GM23248 (cell line): ENCODE measurements around the gene KCTD5.

Experiments
- EZH2 ChIP-seq: fragments of 200-600 bp; sonication (generic); IDR thresholded peaks from 2 replicates; pipeline ENCODE4 v1.6.1; 2018; ENCODE audit warnings: antibody characterized with exemption, mild to moderate bottlenecking; ENCODE audit not compliant: insufficient read depth, poor library complexity, severe bottlenecking
- EZH2phosphoT487 ChIP-seq: fragments of 200-600 bp; sonication (generic); IDR thresholded peaks from 2 replicates; pipeline ENCODE4 v1.6.1; 2018; ENCODE audit warnings: antibody characterized with exemption, moderate library complexity, mild to moderate bottlenecking, low read depth; ENCODE audit not compliant: insufficient read depth

DNA sequence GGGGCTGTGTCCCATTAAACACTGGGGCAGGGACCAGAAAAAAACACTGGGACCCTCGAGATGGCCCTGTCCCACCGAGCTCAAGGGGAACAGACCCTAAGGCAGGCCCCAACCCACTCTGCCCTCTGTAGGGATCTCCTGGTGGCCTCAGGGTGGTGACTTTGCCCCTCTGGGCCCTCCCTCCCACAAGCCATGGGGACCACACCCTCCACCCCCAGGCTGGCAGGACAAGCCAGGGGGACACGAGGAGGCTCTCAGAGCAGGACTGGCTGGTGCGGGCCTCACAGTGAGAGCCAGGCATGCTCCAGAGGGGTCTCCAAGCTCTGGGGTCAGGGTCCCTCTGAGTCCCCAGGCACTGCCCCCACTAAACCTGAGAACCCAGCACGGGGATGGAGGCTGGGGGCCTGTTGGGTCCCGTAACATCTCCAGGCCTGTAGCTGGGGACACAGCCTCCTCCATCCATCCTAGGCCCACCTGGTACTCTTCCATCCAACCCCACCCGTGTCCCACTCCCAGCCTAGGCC is 55.6 kb downstream of the KCTD5 start:
- TF ChIP-seq EZH2phosphoT487 (no peak), EZH2 (no peak)
